Stimulated activated CD4-positive, alpha-beta T cell treated with anti-CD3 and anti-CD28 coated beads, Interleukin-4, amount 100 ng/mL, for 1 hour (primary cell): Measurements from ENCODE around the gene MICU2.

Source experiments
- DNase-seq: peaks from one replicate; pipeline ENCODE4 v3.0.0-alpha.2; 2020

MICU2 gene

DNA sequence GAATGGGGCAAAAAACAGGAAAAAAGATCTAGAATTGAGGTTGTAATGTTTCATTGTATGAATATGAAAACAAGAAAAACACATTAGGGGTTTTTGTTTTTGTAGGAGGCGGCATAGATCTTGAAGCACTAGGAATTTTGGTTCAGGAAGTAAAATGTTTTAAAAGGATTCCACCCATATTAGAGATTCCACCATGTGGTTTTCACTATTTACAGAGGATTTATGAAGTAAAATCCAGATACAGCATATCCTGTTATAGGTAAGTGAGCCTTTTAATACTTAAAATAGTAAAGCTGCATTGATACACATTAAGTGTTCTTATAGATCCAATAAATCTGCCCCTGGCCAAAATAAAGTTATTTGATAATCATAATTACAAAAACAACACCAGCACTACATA is 61.4 kb downstream of the MICU2 start:
- no peak for DNase-seq

DNA sequence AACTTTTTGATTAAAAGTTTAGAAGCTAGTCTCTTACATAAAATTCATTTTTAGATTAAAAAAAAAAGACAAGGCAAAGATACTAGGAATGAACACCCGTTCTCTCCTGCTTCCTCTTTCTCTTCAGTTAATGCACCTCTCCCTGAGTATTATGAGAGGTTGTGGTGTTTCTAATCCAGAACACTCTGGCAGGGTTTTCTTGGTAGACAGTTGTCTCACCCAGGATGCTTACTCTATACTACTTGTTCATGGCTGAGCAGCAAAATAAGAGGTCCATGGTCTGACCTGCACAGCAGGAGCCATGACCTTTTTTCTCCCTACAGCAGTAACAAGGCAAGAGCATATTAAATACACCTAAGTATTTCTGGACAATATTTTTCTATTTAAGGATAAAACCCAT is 62.0 kb downstream of the MICU2 start:
- no peak for DNase-seq

DNA sequence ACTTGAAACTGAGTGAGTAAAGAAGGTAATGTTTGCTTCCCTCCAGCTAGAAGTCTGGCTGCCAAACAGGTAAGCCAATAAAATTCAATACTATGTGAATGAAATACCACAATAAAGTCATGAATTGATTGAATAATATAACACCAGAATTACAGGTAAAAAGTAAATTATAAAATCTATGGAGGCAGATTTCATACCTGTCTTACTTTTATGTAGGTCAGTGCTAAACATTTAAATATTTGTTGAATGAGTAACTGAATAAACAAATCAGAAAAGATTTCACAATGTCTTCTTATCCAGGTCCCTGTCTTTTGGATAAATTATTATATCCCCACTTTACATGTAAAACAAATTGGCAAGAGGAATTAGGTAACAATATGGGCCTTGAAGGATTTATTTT is 62.7 kb downstream of the MICU2 start:
- DNase-seq, result no peak

DNA sequence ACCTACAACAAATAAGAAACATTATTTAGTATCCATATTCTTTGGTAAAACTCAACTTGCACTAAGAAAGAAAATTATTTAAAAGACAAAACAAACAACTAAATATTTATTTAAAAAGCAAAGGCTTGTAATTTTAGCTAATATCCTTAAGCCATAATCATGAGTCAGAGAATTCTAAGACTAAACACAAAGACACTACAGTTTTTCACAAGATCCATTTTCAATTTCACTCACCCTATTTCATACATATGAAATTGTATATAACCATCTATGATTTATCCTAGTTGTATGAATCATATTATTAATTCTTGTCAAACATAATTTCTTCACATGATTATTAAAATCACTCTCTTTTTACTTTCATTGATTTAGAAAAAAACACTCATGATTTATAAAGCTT is 64.3 kb downstream of the MICU2 start:
- DNase-seq, result no peak

DNA sequence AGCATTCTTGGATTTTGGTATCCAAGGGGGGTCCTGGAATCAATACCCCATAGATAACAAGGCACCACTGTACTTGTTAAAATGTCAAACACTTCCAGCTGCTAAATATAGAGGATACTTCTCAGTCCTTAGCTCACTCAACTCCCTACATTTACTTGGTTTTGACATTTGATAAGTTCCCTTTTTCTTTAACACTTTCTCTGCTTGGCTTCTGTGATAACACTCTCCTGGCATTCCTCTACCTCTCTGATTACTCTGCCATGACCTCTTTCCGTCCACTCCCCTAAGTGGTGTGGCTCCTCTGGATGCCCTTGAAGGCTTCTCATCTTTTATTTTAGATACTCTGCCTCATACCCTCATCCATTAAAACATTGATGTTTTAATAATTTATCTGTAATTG is 65.2 kb downstream of the MICU2 start:
- no peak for DNase-seq

DNA sequence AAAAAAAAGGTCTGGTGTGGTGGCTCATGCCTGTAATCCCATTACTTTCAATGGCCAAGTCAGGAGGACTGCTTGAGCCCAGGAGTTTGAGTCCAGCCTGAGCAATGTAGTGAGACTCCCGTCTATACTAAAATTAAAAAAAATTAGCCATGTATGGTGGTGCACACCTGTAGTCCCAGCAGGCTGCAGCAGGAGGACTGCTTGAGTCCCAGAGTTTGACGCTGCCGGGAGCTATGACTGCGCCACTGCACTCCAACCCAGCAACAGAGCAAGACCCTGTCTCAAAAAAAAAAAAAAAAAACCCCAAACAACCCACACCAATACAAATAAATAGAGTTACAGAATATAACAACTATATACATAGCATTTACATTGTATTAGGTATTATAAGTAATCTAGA is 65.7 kb downstream of the MICU2 start:
- DNase-seq, result no peak

DNA sequence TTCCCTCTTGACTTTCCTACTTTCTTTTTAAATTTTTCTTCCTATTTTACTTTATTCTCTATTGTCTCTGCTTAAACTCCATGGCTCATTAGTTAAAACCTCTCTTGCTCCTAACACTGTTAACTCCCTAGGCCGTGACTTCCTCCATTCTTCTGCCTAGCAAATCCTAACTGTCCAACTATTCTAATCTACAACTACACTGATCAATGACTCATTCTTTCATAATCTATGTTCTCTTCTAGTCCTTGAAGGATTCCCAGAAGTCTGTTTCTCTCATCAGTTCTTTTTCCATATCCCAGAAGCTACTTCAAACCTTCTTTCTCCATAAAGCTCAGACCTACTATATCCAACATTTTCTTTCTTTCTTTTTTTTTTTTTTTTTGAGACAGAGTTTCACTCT is 66.9 kb downstream of the MICU2 start:
- no peak for DNase-seq

DNA sequence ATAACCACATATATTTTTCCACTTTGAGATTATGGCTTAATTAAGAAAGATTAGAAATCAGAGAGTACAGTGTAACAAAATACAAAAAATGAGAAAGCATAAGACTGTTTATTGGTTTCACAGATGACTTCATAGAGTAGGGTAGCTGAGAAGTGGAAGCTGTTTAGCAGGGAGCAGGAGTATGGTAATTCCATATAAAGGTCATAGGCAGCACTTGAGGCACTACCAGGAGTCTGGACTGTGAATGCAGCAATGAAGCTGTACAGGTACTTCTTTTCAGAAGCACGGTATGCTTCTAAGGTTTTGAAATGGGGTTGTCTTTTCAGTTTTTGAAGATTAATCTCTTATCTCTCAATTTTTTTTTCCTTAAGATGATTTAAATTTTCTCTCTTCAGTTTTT is 69.2 kb downstream of the MICU2 start:
- no peak for DNase-seq

DNA sequence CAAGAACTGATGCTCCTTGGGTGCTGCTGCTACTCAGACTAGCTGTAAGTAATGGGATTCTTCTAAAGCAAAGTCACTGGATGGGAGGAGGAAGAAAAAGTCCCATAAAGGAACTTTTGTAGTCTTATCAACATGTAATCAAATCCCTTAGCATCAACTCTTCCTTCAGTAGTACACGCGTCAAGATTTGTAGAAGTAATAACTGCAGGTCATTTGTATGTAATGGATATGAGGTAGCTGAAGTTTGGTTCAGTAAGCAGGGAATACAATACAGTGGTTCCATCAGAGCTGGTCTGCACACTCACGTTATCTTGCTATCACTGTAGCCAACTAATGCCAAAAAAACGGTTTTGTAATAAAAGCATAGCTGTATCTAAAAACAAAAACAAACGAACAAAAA is 72.5 kb downstream of the MICU2 start:
- no peak for DNase-seq

DNA sequence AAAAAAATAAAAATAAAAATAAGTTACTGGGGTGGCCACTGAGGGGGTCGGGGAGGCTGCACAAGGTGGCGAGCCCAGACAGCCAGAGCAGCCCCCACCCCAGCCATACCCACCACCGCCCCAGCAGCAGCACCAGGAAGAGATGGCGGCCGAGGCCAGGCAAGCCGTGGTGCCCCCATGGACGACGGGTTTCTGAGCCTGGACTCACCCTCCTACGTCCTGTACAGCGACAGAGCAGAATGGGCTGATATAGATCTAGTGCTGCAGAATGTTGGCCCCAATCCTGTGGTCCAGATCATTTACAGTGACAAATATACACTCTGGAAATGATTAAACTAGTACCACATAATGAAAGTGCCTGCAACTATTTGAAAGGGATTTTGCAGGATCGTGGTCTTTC is 73.3 kb downstream of the MICU2 start:
- DNase-seq, result no peak

DNA sequence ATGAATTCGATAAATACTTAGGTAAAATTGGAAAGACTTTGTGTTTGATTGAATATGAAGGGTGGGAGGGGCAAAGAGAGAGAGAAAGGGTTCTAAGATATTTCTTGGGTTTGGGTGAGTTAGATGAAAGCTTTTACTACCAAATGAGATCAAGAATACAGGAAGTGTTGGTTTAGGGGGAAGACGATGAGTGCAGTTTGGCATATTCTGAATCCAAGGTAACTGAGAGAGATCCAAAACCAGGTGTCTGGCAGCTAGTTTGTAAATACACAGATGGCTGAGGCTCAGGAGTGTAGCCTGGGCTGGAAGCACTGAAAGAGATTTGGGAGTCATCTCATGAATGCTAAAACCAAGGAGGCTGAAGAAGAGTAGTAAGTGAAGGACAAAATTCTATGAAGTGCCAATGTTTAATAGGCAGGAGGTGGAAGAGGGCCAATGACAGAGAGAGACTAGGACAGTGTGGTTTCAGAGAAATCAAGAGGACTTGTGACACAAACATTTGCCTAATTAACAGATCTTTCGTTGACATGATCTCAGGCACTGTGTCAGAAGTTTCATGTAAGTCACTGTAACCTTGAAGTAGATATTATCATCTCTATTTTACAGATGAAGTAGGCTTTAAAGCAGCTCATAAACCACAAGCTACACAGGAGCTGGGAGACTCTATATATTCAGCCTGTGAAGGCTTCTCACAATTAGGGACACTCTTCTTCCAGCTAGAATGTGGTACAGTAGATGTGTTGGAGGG is 74.7 kb downstream of the MICU2 start:
- no peak for DNase-seq

DNA sequence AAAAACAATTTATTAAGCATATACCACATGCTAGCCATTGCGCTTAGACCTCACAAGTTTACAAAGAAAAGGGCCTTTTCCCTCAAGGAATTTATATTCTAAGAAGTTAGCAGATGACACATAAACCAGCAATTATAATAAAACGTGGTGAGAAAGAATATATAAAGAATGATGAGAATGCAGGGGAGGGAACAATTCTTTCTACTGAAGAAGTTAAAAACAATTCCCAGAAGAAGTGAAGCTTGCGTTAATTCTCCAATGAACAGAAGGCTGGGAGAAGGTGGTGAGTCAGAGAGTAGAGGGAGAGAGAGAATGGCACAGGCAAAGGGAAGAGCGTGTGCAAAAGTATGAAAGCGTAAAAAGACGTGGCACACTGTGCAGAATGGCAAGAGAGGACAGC is 75.4 kb downstream of the MICU2 start:
- no peak for DNase-seq

DNA sequence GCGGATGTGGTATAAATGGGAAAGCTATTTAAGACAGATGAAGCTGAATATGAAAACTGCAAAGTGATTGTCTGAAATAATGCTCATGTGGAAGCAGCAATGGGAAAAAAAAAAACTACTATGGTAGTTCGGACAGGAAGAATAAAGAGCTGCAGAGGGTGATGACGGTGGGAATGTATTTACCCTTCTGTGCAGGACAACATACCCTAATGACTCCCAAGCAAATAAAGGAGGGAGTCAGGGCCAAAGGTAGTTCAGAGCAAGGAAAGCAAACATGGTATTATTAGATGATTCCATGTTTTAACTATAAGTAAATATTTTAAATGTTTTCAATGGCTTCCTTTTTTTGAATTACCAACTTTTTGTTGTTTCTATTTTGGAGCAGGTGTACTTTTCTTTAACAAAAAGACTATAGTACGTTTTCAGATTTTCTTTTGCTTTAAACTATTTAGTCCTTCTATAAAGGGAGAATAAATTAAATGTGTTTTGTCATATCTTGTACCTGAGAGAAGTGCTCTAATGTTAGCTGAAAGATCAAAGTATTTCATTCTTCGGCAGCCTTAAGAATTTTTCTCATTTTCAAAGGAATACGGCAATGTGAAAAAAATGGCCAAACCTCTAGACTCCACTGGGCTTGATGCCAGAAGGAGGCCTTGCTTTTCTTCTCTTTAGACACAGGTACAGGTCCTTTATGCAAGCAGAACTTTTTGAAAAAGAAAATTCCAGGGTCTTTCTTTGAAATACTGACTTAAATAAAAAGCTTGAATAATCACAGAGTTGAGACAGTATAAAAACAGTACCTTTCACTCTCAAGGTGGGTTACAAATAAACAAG is 77.0 kb downstream of the MICU2 start:
- no peak for DNase-seq

DNA sequence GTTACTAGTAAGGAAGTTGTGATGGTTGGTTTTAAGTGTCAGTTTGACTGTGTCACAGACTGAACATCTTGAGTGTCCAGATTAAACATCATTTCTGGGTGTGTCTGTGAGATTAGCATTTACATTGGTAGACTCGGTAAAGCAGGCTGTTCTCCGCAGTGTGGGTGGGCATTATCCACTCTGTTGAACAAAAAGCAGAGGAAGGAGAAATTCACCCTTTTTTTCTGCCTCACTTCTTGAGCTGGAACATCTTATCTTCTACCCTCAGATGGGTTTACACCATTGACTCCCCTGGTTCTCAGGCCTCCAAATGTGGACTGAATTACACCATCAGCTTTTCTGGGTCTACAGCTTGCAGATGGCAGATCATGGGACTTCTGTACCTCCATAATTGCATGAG is 81.1 kb downstream of the MICU2 start:
- no peak for DNase-seq

DNA sequence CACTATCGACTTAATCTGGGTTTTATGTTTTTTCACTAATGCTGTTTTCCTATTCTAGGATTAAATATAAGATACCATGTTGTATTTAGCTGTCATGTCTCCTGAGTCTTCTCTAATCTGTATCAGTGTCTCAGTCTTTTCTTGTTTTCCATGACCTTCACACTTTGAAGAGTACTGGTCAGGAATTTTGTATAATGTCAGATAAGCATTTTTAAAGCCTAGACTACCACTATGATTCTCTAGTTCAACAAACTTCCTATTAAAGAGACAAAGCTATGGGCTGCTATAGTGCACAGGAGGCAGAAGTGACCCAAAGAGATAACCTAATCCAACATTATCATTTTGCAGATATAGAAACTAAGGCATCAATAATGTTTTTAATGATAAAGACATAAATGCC is 81.8 kb downstream of the MICU2 start:
- DNase-seq, result no peak

DNA sequence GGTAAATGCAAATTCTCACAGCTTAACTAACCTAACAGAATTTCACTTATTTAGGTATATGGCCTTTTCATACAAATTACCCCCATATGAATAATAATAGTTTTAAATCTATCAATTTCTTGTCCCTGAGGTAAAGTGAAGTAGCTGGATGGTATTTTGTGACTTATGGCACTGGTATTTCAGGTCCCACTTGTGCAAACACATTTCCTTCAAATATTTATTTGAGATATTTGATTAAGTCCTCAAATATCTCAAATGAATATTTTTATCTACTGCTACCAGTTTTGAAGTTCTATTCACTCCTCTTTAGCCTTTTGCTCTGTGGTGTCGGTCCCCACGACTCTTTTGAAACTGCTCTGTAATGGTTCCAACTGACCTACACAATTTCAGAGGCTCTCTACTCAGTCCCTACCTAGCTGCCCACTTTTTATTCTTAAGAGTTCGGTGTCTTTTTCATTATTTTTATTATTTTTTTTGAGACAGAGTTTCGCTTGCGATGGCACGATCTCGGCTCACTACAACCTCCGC is 85.3 kb downstream of the MICU2 start:
- no peak for DNase-seq

DNA sequence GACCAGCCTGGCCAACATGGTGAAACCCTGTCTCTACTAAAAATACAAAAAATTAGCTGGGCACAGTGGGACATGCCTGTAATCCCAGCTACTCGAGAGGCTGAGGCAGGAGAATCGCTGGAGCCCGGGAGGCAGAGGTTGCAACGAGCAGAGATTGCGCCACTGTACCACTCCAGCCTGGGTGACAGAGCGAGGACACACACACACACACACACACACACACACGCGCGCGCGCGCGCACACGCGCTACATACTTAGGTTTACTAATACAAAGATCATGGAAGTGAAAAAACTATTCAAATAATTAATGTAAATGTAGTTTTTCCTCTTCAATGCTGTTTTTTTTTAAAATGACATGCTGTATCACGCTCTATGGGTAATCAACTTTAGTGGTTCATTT is 86.4 kb downstream of the MICU2 start:
- DNase-seq, result no peak

DNA sequence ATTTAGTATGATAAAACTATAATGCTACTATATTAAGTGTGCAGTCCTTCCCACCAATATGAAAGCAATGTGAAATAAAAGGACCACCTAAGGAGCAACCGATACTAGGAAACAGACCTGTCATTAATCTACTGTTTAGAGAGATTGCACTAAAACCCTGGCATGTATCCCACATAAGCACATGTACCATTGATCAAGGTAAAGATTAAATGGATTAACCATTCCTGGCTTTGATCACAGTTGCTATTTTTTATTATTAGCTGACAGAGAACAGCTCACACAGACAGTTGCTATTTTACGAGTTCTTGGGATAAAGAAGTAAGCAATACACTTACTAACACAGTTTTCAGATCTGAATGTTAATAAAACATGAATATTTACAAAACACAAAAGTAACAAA is 87.2 kb downstream of the MICU2 start:
- DNase-seq, result no peak

DNA sequence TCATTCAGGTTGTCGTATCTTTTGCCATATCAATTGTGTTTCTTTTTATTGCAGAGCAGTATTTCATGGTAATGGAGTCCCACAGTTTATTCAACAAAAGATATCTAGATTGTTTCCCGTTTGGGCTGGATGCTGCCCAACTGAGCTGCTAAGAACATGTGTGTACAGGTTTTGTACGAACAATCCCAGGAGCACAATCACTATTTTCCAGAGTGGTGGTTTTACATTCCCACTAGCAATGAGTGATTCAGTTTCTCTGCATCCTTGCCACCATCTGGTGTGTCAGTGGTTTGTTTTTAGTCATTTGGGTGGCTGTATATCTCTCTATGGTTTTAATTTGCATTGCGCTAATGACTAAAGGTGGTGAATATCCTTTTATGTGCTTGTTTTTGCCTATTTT is 92.1 kb downstream of the MICU2 start:
- no peak for DNase-seq

DNA sequence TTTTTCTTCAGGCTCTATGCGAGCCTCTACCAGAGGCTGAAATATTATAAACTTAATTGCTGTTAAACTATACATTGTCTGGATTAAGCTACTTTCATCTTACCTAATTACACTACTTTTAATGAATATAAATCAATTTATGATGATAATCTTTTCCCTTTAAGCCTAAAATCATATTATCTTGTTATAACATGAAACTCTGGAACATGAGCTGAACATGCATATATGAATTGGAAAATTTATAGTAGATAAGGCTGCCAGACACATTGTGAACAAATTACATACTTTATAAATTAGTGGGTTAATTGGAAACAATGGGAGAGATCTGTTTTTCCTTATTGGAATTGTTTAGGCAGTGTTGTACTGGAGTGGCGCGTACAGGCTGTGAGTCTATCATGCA is 99.6 kb downstream of the MICU2 start:
- DNase-seq, result no peak

DNA sequence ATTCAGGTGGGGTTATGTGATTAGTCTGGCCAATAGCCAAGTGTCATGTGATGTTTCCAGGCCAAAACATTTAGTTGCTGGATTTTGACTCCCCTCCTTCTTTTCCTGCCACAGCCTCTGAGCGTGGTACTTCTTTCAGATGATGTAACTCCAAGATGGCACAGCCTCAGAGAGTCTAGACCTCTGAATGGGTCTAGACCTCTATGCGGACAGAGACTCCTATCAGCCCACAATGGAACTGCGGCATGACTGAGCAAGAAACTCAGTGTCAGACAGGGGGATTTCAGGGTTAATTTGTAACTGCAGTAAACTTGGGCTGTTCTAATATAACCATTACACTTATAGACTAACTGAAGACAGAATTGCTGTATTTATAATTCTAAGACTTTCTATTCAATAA is 102.3 kb downstream of the MICU2 start:
- DNase-seq, result no peak

DNA sequence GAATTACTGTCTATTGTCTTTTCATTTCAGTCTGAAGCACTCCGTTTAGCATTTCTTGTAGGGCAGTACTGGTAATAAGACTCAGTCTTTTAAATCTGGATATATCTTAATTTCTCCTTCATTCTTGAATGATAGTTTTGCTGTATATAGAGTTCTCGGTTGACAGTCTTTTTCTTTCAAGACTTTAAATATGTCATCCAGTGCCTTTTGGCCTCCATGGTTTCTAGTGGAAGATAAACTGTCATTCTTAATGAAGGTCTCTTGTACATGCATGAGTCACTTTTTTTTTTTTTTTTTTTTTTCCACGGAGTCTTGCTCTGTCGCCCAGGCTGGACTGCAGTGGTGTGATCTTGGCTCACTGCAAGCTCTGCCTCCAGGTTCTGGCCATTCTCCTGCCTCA is 117.6 kb downstream of the MICU2 start:
- DNase-seq, result no peak

DNA sequence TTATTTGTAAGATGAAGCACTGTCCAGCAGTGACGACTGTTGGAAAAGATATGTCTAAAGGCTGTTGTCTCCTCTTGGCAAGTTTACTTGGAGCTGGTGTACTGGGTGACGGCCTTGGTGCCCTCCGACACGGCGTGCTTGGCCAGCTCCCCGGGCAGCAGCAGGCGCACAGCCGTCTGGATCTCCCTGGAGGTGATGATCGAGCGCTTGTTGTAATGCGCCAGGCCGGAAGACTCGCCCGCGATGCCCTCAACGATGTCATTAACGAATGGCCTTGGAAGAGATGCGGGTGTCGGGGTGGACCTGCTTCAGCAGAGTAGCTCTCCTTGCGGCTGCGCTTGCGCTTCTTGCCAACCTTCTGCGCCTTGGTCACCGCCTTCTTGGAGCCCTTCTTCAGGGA is 120.2 kb downstream of the MICU2 start:
- no peak for DNase-seq

DNA sequence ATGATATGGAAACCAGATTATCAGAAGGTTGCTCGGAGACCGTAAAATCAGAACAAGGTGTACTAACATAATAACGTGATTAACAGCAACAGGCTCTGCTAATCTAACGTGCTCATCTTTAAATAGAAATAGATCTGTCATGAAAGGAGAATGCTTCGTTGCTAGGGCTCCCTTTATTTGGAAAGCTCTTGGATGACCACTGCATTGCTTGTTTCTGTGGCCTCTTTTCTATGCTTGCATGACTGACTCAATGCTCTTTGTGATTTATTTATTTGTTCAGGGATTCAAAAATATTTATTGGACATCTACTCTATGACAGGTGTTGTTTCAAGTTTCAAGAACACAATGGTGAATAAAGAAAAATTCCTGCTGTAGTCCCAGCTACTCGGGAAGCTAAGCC is 122.6 kb downstream of the MICU2 start:
- DNase-seq, result no peak
